SHP77 (cell line): ENCODE measurements around the gene BANK1.
A peak's percentile ranks its signal among the peaks of the same experiment; 100 is the strongest.
"Not testable (repeated sequence)": the region's sequence is repeated elsewhere in the genome, so short reads cannot be mapped to it uniquely, and the experiment has no call there.

ENCODE experiments used
- DNase-seq, 2 experiments: peaks; one replicate each; lab custom pipeline; 2025; lab: John Stamatoyannopoulos, UW

Gene BANK1

GRCh38 chr4:101886826-101887225 is 96.3 kb downstream of the BANK1 start:
- no peak for DNase-seq

DNA sequence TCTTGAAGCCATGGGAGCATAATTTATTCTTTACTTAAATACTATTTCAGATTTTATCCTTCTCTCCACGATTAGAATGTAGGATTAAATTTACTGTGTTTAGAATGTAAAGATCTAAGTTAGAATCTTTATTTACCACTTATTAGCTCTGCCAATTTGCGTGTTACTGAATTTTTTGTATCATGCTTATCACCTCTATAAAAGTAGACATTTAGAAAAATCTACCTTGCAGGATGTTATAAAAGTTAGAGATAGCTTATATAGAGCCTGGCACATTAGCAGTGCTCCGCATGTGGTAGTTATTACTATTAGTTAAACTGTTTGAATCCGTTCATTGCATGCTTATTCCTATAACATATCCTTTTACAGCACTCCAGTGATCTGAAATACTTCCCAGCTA is 97.9 kb downstream of the BANK1 start:
- DNase-seq, result no peak

DNA sequence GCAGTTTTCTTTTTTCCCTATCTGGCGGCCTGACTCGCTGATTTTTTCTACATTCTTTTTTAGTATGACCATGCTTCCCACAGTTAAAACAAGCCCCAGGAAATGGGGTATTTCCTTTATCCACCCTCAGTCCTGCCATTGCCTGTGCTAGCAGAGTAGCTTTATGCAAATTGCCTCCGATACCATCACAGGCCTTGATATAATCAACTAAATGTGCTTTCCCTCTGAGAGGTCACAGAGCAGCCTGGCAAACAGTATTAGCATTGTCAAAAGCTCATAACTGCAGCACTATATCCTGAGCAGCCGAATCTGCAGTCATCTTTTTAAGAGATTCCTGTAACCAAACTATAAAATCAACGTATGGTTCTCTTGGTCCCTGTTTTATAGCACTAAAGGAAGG is 115.0 kb downstream of the BANK1 start:
- DNase-seq, result not testable (repeated sequence)

- no peak for DNase-seq
Observed at GRCh38 chr4:101910786-101911373, 120.3 kb downstream of the BANK1 start.

DNA sequence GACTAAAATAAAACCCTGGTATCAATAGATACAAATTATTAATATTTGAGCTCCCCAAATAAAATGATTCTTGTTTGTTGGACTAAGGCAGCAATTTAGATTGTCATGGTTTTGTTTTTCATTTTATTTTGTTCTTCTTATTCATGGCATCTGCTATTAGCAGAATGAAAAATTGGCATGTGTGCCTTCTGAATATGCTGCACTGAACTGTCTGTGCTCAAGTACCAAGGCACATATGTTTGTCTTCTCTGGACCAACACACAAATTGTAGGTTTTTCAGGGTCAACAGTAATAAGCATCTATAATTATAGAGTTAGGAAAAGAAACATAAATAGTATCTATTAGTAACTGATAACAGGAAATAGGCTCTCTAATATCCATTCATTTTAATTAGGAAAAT is 121.1 kb downstream of the BANK1 start:
- no peak for DNase-seq

DNA sequence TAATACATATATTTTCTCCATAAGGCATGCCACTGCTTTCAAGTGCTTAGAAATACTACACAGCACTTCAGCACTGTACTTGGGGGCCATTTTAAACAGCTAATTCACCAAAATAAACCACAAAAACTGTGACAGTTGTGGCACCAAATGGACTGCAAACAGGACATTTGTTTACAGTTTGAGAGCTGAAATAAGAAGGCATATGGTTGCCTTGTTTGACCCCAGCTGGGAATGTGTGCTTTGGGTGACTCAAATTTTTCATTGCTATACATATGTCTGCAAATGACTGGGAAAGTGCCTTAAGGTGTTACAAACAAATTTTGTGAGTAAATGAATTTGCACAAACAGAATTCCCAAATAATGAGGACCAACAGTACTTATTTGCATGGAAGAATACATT is 124.2 kb downstream of the BANK1 start:
- no peak for DNase-seq

GRCh38 chr4:101919373-101919977 is 128.9 kb downstream of the BANK1 start:
- no peak for DNase-seq

GRCh38 chr4:101921370-101921769 is 130.8 kb downstream of the BANK1 start:
- peak; percentile 1 to 5 for DNase-seq

GRCh38 chr4:101931619-101932018 is 141.1 kb downstream of the BANK1 start:
- no peak for DNase-seq

- DNase-seq, result no peak
Observed at GRCh38 chr4:101933855-101934254, 143.3 kb downstream of the BANK1 start.

DNA sequence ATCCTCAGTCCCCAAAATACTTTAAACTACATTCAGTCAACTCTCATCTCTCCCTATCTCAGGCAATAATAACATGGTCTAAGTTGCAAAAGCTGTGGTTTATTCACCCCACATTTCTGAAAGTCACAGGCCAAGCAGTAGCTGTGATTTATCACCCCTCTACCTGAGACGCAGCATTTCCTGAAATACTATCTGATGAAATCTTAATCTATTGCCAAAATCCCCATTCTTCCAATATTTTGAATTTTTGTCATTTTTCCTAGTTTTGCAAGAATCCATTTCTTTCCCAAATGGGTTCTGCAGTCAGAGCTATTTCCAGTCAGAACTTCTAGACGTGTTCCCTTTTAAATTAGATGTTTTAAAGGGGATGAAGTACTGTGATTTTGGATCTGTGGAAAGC is 148.3 kb downstream of the BANK1 start:
- DNase-seq, result no peak

GRCh38 chr4:101941816-101942358 is 151.4 kb downstream of the BANK1 start:
- no peak for DNase-seq

- DNase-seq, result no peak
Observed at GRCh38 chr4:101942891-101943290, 152.4 kb downstream of the BANK1 start.

DNA sequence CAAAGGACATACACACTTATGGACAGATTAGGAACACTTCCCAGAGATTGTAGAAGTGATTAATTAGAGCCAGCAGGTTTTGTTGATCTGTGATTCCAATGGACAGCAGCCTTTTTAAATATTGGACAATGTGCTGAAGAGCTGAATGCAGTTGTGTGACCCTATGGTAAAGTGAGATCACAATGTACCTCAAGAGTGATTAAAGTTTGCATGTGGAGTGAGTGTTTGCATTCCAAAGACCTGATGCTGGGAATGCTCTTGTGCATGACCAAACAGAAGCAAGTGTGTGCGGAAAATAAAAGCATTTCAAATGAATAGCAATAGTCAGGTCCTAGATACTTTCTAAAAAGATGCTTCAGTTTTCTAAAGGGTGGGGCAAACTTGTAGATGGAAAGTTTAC is 154.1 kb downstream of the BANK1 start:
- no peak for DNase-seq

DNA sequence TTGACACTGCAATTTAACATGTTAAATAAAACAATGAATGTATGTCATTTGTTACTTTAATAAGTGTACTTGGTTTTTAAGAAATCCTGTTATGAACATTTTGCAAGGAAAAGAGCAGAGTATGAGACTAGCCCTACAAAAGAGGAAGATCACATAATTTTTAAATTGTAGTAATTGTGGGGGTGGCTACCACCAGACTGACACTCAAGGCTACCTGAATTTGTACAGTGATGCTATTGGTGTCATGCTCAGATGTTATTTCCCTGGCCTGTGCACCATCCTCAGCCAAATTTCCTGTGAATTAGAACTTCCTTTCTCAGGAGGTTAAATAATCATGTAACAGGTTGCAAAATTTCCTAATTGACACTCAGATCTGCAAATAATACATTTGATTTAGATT is 157.5 kb downstream of the BANK1 start:
- no peak for DNase-seq

DNA sequence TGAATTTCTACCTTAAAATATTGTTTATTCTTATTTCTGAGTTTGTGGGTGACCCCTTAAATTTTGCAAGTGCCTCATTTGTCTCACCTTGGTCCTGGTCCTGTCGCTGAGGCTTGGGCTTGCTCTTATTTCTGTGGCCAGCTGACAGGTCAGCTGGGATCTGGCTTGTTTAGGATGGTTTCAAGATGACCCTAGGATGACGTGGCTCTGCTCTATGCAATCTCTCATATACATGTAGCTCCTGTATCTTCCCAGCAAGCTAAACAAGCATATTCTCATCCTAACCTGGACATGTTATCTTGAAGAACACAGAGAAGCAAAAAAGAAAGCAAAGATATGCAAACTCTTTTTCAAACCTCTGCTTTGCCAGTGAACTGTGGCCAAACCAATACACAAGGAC is 158.4 kb downstream of the BANK1 start:
- no peak for DNase-seq

DNA sequence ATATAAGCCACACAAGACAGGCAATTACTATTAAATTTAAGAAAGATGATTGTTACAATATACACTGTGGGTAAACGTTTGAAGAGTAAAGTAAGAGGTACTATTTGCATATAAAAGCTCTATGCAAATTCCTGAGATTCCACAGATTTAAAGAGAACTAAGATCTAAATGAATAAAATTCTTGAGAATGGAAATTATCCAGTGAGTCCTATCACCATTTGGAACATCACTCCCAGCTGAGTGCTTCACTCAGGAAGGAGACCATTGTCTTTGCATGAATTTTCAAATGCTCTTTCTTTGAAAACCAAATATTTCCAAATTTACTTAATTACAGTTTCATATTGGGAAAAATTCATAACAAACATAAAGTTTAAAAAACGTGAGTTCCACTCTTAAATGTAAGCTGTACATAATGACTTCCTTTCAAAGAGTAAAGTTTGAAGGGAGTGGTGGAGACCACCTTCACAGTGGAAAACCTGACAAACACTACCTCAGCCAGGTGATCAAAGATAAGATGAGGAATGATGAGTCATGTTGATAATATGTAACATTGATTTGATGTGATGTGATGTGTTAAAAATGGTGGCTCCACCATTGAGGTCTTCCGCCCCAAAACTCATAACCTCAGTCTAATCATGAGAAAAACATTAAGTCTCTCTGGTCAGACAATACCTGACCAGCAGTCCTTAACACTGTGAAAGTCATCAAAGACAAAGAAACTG is 159.9 kb downstream of the BANK1 start:
- no peak for DNase-seq

- DNase-seq, result no peak
Observed at GRCh38 chr4:101952985-101953384, 162.5 kb downstream of the BANK1 start.

- peak; percentile 6 to 31 for DNase-seq
Observed at GRCh38 chr4:101953949-101954348, 163.4 kb downstream of the BANK1 start.

DNA sequence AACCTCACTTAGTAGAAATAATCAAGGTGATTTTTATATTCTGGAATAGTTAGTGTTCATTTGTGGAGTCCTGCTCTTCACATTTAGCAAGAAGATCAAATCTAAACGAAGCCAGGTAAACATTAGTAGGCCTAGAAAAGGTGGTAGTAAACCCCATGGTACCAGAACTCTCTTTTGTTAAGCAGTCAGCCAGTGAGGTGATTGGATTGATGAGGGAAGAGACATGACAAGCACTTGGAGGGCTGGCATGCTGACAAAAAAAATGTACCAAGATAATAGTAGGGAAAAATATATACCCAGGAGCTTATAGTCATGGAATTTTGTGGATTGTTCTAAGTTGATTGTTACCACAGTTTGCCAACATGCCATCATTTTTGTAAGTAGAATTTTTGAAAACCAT is 163.8 kb downstream of the BANK1 start:
- DNase-seq, result peak in 1 of 2 experiments; percentile 18

DNA sequence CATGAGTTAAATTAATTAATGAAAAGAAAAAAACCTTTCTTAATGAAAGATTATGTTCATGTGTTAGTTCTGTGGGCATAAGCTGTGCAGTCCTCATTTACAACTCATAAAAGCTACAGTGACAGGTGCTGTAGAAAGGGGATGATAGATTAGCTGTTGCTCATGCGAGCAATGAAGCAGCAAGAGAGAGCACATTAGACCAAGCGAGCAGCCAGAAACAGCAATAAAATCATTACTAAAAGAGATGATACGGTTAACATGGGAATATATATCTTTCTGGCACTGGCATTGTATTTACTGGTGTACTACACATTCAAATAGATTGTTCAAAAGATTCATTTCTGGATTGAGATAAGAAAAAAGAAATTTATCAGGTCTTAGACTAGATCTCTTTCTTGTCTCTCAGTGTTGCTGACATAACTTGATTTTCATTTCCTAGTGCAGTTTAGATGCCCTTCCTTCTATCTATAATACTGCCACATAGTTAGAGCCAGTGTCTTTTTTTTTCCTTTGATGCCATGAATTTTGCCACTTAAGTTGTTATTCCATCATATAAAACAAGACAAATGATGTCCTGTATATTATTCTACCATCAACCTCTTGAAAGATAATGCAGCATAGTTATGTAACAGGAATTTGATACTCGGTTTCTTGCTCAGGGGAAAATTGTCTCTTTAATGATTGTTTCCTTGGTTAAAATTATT is 164.6 kb downstream of the BANK1 start:
- peak in 1 of 2 experiments; percentile 14 for DNase-seq

DNA sequence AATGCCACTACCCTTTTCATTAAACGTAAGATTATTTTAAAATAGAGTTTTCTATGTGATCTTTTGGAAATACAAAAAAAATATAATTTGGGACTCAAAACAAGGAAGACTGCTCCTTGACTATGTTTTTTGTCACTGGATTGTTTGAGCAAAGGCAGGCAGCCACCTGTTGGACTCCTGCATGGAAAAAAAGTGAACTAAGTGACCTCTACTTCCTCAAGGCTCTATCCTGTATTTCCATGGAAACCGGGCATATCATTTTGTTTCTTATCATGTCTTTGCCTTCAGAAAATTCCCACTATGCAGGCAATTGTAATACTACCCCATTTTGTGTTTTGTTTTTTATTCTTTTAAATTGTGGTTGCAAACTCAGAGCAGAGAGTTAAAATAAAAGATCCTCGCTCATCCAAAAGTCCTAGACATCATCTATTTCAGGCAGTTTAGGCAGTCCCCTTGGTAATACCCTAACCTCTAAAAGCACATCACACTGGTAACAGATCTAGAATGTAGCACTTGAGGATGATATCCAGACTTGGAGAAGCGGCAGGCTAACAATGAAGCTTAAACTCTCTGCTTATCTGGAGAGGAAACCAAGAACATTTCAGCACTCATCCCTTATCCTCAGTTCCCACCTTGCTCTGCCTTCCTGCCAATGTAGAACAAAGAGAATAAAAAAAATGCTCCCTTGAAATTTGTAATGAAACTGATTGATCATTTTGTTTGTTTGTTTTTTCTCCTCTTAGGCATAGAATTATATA is 165.7 kb downstream of the BANK1 start:
- no peak for DNase-seq
